Measurements from ENCODE around the gene STARD3. TPM values are rescaled to one million over a fixed set of nuclear protein-coding genes. Genes with fewer than 3 reads are reported as not detected.
A peak's percentile ranks its signal among the peaks of the same experiment; 100 is the strongest.

The STARD3 gene
- total and polyA plus RNA-seq, 9 donors, result 34.5 to 55.9 (median 44.3) TPM

DNA sequence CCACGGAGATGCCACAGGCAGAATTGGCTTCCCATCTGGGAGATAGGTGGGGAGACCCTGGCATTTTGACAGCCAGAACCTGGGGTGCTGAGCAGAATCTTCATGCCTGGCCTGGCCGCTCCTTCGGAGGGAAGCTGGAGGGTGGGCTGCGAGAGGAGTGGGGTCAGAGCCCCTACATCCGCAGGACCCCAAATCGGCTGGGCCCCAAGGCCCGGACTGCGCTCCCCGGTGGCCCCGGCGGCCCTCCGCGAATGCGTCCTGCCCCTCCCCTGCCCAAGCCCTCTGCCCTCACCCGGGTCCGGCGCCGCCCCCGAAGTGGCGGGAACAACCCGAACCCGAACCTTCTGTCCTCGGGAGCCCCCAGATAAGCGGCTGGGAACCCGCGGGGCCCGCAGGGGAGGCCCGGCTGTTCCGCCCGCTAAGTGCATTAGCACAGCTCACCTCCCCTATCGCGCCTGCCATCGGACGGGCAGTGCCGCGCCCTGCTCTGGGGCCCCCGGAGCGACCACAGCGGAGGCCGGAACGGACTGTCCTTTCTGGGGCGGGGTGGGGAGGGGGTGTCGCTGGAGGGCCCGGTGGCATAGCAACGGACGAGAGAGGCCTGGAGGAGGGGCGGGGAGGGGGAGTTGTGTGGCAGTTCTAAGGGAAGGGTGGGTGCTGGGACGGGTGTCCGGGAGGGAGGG lies 30.5 kb downstream of the STARD3 start:
- intact Hi-C loops (cut with DNase I), result loop anchor here in 1 of 4 donors (5.0 kb wide), 1 partner anchor 45 kb away; no protein-coding TSS in a partner anchor
- TF ChIP-seq EP300 (IDR thresholded peaks at IDR 0.05) (no peak), POLR2A (IDR thresholded peaks at IDR 0.05) (no peak)
- TF ChIP-seq, protein P1, sequence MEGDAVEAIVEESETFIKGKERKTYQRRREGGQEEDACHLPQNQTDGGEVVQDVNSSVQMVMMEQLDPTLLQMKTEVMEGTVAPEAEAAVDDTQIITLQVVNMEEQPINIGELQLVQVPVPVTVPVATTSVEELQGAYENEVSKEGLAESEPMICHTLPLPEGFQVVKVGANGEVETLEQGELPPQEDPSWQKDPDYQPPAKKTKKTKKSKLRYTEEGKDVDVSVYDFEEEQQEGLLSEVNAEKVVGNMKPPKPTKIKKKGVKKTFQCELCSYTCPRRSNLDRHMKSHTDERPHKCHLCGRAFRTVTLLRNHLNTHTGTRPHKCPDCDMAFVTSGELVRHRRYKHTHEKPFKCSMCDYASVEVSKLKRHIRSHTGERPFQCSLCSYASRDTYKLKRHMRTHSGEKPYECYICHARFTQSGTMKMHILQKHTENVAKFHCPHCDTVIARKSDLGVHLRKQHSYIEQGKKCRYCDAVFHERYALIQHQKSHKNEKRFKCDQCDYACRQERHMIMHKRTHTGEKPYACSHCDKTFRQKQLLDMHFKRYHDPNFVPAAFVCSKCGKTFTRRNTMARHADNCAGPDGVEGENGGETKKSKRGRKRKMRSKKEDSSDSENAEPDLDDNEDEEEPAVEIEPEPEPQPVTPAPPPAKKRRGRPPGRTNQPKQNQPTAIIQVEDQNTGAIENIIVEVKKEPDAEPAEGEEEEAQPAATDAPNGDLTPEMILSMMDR (IDR thresholded peaks at IDR 0.05), result no peak
- Histone ChIP-seq H3K27ac (no peak overlapping the region), H3K4me1 (ENCODE audit: insufficient read depth) (peaks cover 4% of the 10 kb centered on the region), H3K27me3 (no peaks in the 10 kb centered on the region), H3K36me3 (no peaks in the 10 kb centered on the region), H3K9me3 (no peaks in the 10 kb centered on the region), H3K4me3 (no peak overlapping the region)
- DNase-seq, result peak in 1 of 5 donors; percentile 56
- 7 to 11% (median 10%) methylated on average over 24 to 49 of the region's 49 CpGs for WGBS, 3 donors

DNA sequence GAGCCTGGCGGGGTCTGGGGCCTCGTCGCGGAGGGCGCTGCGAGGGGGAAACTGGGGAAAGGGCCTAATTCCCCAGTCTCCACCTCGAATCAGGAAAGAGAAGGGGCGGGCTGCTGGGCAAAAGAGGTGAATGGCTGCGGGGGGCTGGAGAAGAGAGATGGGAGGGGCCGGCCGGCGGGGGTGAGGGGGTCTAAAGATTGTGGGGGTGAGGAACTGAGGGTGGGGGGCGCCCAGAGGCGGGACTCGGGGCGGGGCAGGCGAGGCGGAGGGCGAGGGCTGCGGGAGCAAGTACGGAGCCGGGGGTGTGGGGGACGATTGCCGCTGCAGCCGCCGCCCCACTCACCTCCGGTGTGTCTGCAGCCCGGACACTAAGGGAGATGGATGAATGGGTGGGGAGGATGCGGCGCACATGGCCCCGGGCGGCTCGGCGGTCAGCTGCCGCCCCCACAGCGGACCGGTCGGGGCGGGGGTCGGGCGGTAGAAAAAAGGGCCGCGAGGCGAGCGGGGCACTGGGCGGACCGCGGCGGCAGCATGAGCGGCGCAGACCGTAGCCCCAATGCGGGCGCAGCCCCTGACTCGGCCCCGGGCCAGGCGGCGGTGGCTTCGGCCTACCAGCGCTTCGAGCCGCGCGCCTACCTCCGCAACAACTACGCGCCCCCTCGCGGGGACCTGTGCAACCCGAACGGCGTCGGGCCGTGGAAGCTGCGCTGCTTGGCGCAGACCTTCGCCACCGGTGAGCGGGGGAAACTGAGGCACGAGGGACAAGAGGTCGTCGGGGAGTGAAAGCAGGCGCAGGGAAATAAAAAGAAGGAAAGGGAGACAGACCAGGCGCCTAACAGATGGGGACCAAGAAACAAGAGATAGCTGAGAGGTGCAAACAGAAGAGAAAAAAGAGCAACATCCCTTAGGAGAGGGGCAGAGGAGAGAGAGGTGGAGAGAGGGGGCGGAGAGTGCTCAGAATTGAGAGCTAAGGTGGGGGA lies 31.3 kb downstream of the STARD3 start, which contains the start of gene PNMT:
Gene PNMT (plus strand): TSS at position 509 of the 980 bp plus-strand sequence. CDS start 23 bp downstream, at position 532.
- peaks cover 4% of the 10 kb centered on the region for H3K4me1 ChIP-seq (ENCODE audit: insufficient read depth)
- no peaks in the 10 kb centered on the region for H3K27me3 ChIP-seq
- no peaks in the 10 kb centered on the region for H3K9me3 ChIP-seq
- no peak within 1 kb of the TSS for H3K27ac ChIP-seq
- TF ChIP-seq EP300 (IDR thresholded peaks at IDR 0.05), result no peak
- TF ChIP-seq, protein P1 (IDR thresholded peaks at IDR 0.05), result peak in 2 of 3 donors; percentile 64 to 65
- intact Hi-C loops (cut with DNase I), result loop anchor here in 1 of 4 donors (5.0 kb wide), 1 partner anchor 46 kb away; no protein-coding TSS in a partner anchor
- H3K4me3 ChIP-seq, result peak within 1 kb of the TSS; percentile 32
- H3K36me3 ChIP-seq, result no peaks in the 10 kb centered on the region
- DNase-seq, result peak; percentile 62 to 81 (median 65)
- WGBS, 3 donors, result 2 to 3% (median 2%) methylated on average over 85 of the region's 85 CpGs

GRCh38 chr17:39669897-39670735 lies 33.2 kb downstream of the STARD3 start:
- H3K9me3 ChIP-seq, result no peaks in the 10 kb centered on the region
- H3K4me3 ChIP-seq, result no peak overlapping the region
- DNase-seq, result no peak
- intact Hi-C loops (cut with DNase I), result loop anchor here in 2 of 4 donors (5.0 kb wide), 1 partner anchor 48 kb away; no protein-coding TSS in a partner anchor
- TF ChIP-seq, protein P1 (IDR thresholded peaks at IDR 0.05), result no peak
- TF ChIP-seq POLR2A (IDR thresholded peaks at IDR 0.05) (no peak), EP300 (IDR thresholded peaks at IDR 0.05) (no peak)
- H3K4me1 ChIP-seq (ENCODE audit: insufficient read depth), result peaks cover 4% of the 10 kb centered on the region
- H3K36me3 ChIP-seq, result no peaks in the 10 kb centered on the region
- H3K27ac ChIP-seq, result no peak overlapping the region
- no peaks in the 10 kb centered on the region for H3K27me3 ChIP-seq
- 66 to 82% (median 78%) methylated on average over 23 of the region's 23 CpGs for WGBS, 3 donors

Data from ovary (tissue), 9 donors.